ENCODE results near the gene ARHGAP42. TPM values are rescaled to one million over a fixed set of nuclear protein-coding genes. Genes with fewer than 3 reads are reported as not detected.

Gene ARHGAP42
- polyA plus RNA-seq, 3 donors, result 0.13 TPM; not detected in 2

GRCh38 chr11:100928426-100928825 lies 241.3 kb downstream of the ARHGAP42 start:
- Histone ChIP-seq H3K9ac (ENCODE audit: insufficient read depth, low read length, poor library complexity, severe bottlenecking) (no peak overlapping the region), H2AFZ (ENCODE audit: insufficient read depth, low read depth, low read length, poor library complexity, severe bottlenecking) (no peak overlapping the region), H3K27ac (ENCODE audit: low read depth in 1 of 2, low read length in 2 of 2) (no peak overlapping the region), H3K79me2 (ENCODE audit: insufficient read depth, low read length) (no peaks in the 10 kb centered on the region), H3K27me3 (ENCODE audit: control insufficient read depth in 2 of 2, insufficient read depth in 2 of 2, low read length in 2 of 2) (no peaks in the 10 kb centered on the region), H3K9me3 (replicated peaks in 1 of 2; ENCODE audit: control insufficient read depth in 1 of 2, insufficient read depth in 1 of 2, low read length in 2 of 2) (no peaks in the 10 kb centered on the region), H3K4me3 (replicated peaks in 1 of 3; ENCODE audit: low read depth in 2 of 3, low read length in 3 of 3) (no peak overlapping the region), H3K4me2 (replicated peaks; ENCODE audit: extremely low read depth, low read length, poor library complexity, severe bottlenecking) (no peak overlapping the region), H4K20me1 (ENCODE audit: insufficient read depth, low read length) (no peaks in the 10 kb centered on the region), H3K36me3 (replicated peaks in 1 of 2; ENCODE audit: control insufficient read depth in 1 of 2, insufficient read depth in 2 of 2, low read length in 2 of 2) (no peaks in the 10 kb centered on the region), H3K4me1 (ENCODE audit: control insufficient read depth in 1 of 2, insufficient read depth in 2 of 2, low read length in 2 of 2) (no peaks in the 10 kb centered on the region)
- TF ChIP-seq CTCF (IDR thresholded peaks at IDR 0.05), result no peak
- Mint-ChIP-seq H3K36me3 (no peaks in the 10 kb centered on the region), H3K27me3 (ENCODE audit: low read depth in 3 of 3) (peaks cover 0 to 2% (median 0%) of the 10 kb centered on the region in 3 donors), H3K4me1 (no peaks in the 10 kb centered on the region), H3K4me3 (no peak overlapping the region), H3K27ac (no peak overlapping the region), H3K9me3 (no peaks in the 10 kb centered on the region)
- intact Hi-C loops (cut with micrococcal nuclease), result no loop called here
- WGBS (ENCODE audit: insufficient coverage), result 80% methylated on average over 1 of the region's 2 CpGs
- no peak for DNase-seq

- H3K27me3 ChIP-seq (ENCODE audit: control insufficient read depth in 2 of 2, insufficient read depth in 2 of 2, low read length in 2 of 2), result no peaks in the 10 kb centered on the region
- no peak overlapping the region for H3K4me2 ChIP-seq (replicated peaks; ENCODE audit: extremely low read depth, low read length, poor library complexity, severe bottlenecking)
- intact Hi-C loops (cut with micrococcal nuclease), result no loop called here
- H3K36me3 ChIP-seq (replicated peaks in 1 of 2; ENCODE audit: control insufficient read depth in 1 of 2, insufficient read depth in 2 of 2, low read length in 2 of 2), result no peaks in the 10 kb centered on the region
- Mint-ChIP-seq H3K4me1 (no peaks in the 10 kb centered on the region), H3K27ac (no peak overlapping the region), H3K36me3 (no peaks in the 10 kb centered on the region), H3K27me3 (ENCODE audit: low read depth in 3 of 3) (peaks cover 0 to 2% (median 0%) of the 10 kb centered on the region in 3 donors), H3K9me3 (no peaks in the 10 kb centered on the region), H3K4me3 (no peak overlapping the region)
- H3K4me3 ChIP-seq (replicated peaks in 1 of 3; ENCODE audit: low read depth in 2 of 3, low read length in 3 of 3), result no peak overlapping the region
- no peak overlapping the region for H3K9ac ChIP-seq (ENCODE audit: insufficient read depth, low read length, poor library complexity, severe bottlenecking)
- no peak for TF ChIP-seq CTCF (IDR thresholded peaks at IDR 0.05)
- no peaks in the 10 kb centered on the region for H3K79me2 ChIP-seq (ENCODE audit: insufficient read depth, low read length)
- no peak for DNase-seq
- no CpG with 5 or more reads among the region's 3 CpGs for WGBS (ENCODE audit: insufficient coverage)
- H4K20me1 ChIP-seq (ENCODE audit: insufficient read depth, low read length), result no peaks in the 10 kb centered on the region
- H3K27ac ChIP-seq (ENCODE audit: low read depth in 1 of 2, low read length in 2 of 2), result no peak overlapping the region
- no peaks in the 10 kb centered on the region for H3K4me1 ChIP-seq (ENCODE audit: control insufficient read depth in 1 of 2, insufficient read depth in 2 of 2, low read length in 2 of 2)
- H2AFZ ChIP-seq (ENCODE audit: insufficient read depth, low read depth, low read length, poor library complexity, severe bottlenecking), result no peak overlapping the region
- H3K9me3 ChIP-seq (replicated peaks in 1 of 2; ENCODE audit: control insufficient read depth in 1 of 2, insufficient read depth in 1 of 2, low read length in 2 of 2), result no peaks in the 10 kb centered on the region
These were observed 242.3 kb downstream of the ARHGAP42 start for GRCh38 chr11:100929377-100929776.

Data from CD14-positive monocyte (primary cell).